PC-9 (cell line): ENCODE data around the gene SAMD5. TPM values are rescaled to one million over a fixed set of nuclear protein-coding genes. Genes with fewer than 3 reads are reported as not detected.

Experiments used
- BruUV-seq: library from RNA; stranded (reverse); fragments of 400-500 nt; replicated peaks from 2 replicates; lab custom pipeline; 2021; lab: Mats Ljungman, UMichigan
- CTCF ChIA-PET: fragments of 300-600 bp; sonication (Branson Sonifier 250); formaldehyde crosslinking; loops from one replicate; lab custom pipeline; 2022; ENCODE audit warnings: antibody characterized with exemption; lab: Charles Lee
- POLR2A ChIA-PET: fragments of 300-600 bp; sonication (Branson Sonifier 250); formaldehyde crosslinking; loops from one replicate; lab custom pipeline; 2022; ENCODE audit warnings: antibody characterized with exemption; ENCODE audit not compliant: unreplicated experiment; lab: Charles Lee
- DNase-seq, 2 experiments: peaks; one replicate each; pipeline versions ENCODE4 v3.0.0 to v3.0.0-alpha.2; 2015 to 2022; ENCODE audit warnings: mixed read lengths in 1 of 2
- H2AFZ ChIP-seq: fragments of 200-600 bp; sonication (generic); 2 replicates; pipeline ENCODE4 v1.8.1; 2017; ENCODE audit warnings: antibody characterized with exemption
- H3F3A ChIP-seq: fragments of 200-600 bp; sonication (generic); 2 replicates; pipeline ENCODE4 v1.8.1; 2017; ENCODE audit warnings: antibody characterized with exemption, mild to moderate bottlenecking, low read depth; ENCODE audit not compliant: insufficient read depth
- H3K27ac ChIP-seq: fragments of 200-600 bp; sonication (generic); 2 replicates; pipeline ENCODE4 v1.6.1; 2016; ENCODE audit warnings: mixed run types
- H3K27me3 ChIP-seq: fragments of 200-600 bp; sonication (generic); 2 replicates; pipeline ENCODE4 v1.6.1; 2016; ENCODE audit warnings: low read depth, mixed run types; ENCODE audit not compliant: insufficient read depth
- H3K36me3 ChIP-seq: fragments of 200-600 bp; sonication (generic); 2 replicates; pipeline ENCODE4 v1.6.1; 2016; ENCODE audit warnings: low read depth, mixed run types
- H3K4me1 ChIP-seq: fragments of 200-600 bp; sonication (generic); replicated peaks from 2 replicates; pipeline ENCODE4 v1.6.1; 2016; ENCODE audit warnings: mixed run types; ENCODE audit not compliant: insufficient read depth
- H3K4me2 ChIP-seq: fragments of 200-600 bp; sonication (generic); 2 replicates; pipeline ENCODE4 v1.6.1; 2017; ENCODE audit warnings: mixed run types
- H3K4me3 ChIP-seq: fragments of 200-600 bp; sonication (generic); 2 replicates; pipeline ENCODE4 v1.6.1; 2016; ENCODE audit warnings: mixed run types
- H3K79me2 ChIP-seq: fragments of 200-600 bp; sonication (generic); 2 replicates; pipeline ENCODE4 v1.6.1; 2017; ENCODE audit warnings: low read depth, mixed run types
- H3K9me2 ChIP-seq: fragments of 200-600 bp; sonication (generic); 2 replicates; pipeline ENCODE4 v1.8.1; 2017; ENCODE audit warnings: mild to moderate bottlenecking; ENCODE audit not compliant: insufficient read depth
- H3K9me3 ChIP-seq: fragments of 200-600 bp; sonication (generic); 2 replicates; pipeline ENCODE4 v1.8.1; 2016; ENCODE audit warnings: low read depth; ENCODE audit not compliant: insufficient read depth
- H4K20me1 ChIP-seq: fragments of 200-600 bp; sonication (generic); 2 replicates; pipeline ENCODE4 v1.8.1; 2017; ENCODE audit not compliant: insufficient read depth
- CTCF ChIP-seq: fragments of 200-600 bp; sonication (generic); conservative IDR thresholded peaks from 2 replicates; pipeline ENCODE4 v1.6.1; 2017; ENCODE audit warnings: mixed run types, antibody characterized with exemption, mild to moderate bottlenecking, moderate library complexity
- EZH2 ChIP-seq: fragments of 200-600 bp; sonication (generic); IDR thresholded peaks from 2 replicates; pipeline ENCODE4 v1.8.0; 2017; ENCODE audit warnings: antibody characterized with exemption, low read depth
- intact Hi-C: fragments of 100-400 bp; cut with micrococcal nuclease; formaldehyde crosslinking; loops from one replicate; pipeline ENCODE4 v1.10.0; 2022; ENCODE audit not compliant: unreplicated experiment
- total RNA-seq: library from RNA; stranded (reverse); gene quantifications from 2 replicates; pipeline ENCODE4 v1.2.3, GENCODE V29; 2021

The SAMD5 gene
- total RNA-seq, 1 experiment from 2014 or later = 1.2 TPM

GRCh38 chr6:147578159-147578558, 69.7 kb downstream of the SAMD5 start:
- no TSS peak for BruUV-seq
- CTCF ChIA-PET = no interaction called here
- intact Hi-C loops = no loop called here

GRCh38 chr6:147578883-147579282, 70.4 kb downstream of the SAMD5 start:
- no peak for DNase-seq
- no peaks in the 10 kb centered on the region for H3F3A ChIP-seq
- H3K27ac ChIP-seq = no peak overlapping the region
- no peaks in the 10 kb centered on the region for H3K9me3 ChIP-seq
- no peaks in the 10 kb centered on the region for H3K79me2 ChIP-seq
- H3K4me2 ChIP-seq = no peak overlapping the region
- BruUV-seq = no TSS peak
- no peaks in the 10 kb centered on the region for H3K4me1 ChIP-seq
- ChIA-PET POLR2A (no interaction called here), CTCF (no interaction called here)
- TF ChIP-seq CTCF = no peak
- H2AFZ ChIP-seq = no peak overlapping the region
- intact Hi-C loops = no loop called here
- H3K9me2 ChIP-seq = no peaks in the 10 kb centered on the region
- no peaks in the 10 kb centered on the region for H3K36me3 ChIP-seq
- H3K4me3 ChIP-seq = no peak overlapping the region
- no peaks in the 10 kb centered on the region for H3K27me3 ChIP-seq
- no peaks in the 10 kb centered on the region for H4K20me1 ChIP-seq

More at GRCh38 chr6:147578159-147578558, 69.7 kb downstream of the SAMD5 start:
- Histone ChIP-seq H4K20me1 (no peaks in the 10 kb centered on the region), H3K9me2 (no peaks in the 10 kb centered on the region), H3K9me3 (no peaks in the 10 kb centered on the region), H3K27me3 (no peaks in the 10 kb centered on the region), H2AFZ (no peak overlapping the region), H3F3A (no peaks in the 10 kb centered on the region), H3K27ac (no peak overlapping the region), H3K4me2 (no peak overlapping the region), H3K79me2 (no peaks in the 10 kb centered on the region), H3K36me3 (no peaks in the 10 kb centered on the region), H3K4me3 (no peak overlapping the region), H3K4me1 (no peaks in the 10 kb centered on the region)
- DNase-seq = no peak
- POLR2A ChIA-PET = no interaction called here
- TF ChIP-seq EZH2 (no peak), CTCF (no peak)

DNA sequence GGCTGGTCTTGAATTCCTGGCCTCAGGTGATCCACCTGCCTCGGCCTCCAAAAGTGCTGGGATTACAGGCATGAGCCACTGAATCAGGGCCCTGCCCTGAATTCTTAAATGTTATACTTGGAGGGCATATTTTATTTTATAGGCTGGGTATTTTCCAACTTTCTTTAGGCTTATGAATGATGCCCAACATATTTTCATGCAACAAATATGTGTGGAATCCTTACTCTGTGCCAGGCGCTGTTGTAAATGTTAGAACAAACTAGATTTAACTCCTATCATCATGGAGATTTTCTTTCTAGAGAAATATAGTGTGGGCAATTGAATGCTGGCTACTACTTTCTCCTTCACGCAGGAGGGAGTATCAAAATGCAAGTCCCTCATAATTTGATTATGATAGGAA, 71.2 kb downstream of the SAMD5 start:
- H3F3A ChIP-seq = no peaks in the 10 kb centered on the region
- no peak overlapping the region for H3K27ac ChIP-seq
- H3K36me3 ChIP-seq = no peaks in the 10 kb centered on the region
- TF ChIP-seq EZH2 (no peak), CTCF (no peak)
- DNase-seq = peak in 1 of 2 experiments; percentile 0
- ChIA-PET POLR2A (no interaction called here), CTCF (no interaction called here)
- no peak overlapping the region for H3K4me3 ChIP-seq
- no peaks in the 10 kb centered on the region for H3K27me3 ChIP-seq
- no peaks in the 10 kb centered on the region for H3K9me3 ChIP-seq
- no peaks in the 10 kb centered on the region for H4K20me1 ChIP-seq
- H3K4me1 ChIP-seq = no peaks in the 10 kb centered on the region
- intact Hi-C loops = no loop called here
- H3K9me2 ChIP-seq = no peaks in the 10 kb centered on the region
- no peaks in the 10 kb centered on the region for H3K79me2 ChIP-seq
- no TSS peak for BruUV-seq
- no peak overlapping the region for H2AFZ ChIP-seq
- no peak overlapping the region for H3K4me2 ChIP-seq
